HCT116 (cell line): ENCODE data around the gene BICD1. TPM values are rescaled to one million over a fixed set of nuclear protein-coding genes. Genes with fewer than 3 reads are reported as not detected.

ENCODE experiments used
- ATAC-seq: fragments of 200-7000 bp; cut with Tn5 transposase; 2 replicates; pipeline ENCODE4 v1.9.1; 2020; ENCODE audit warnings: mild to moderate bottlenecking, moderate library complexity
- BruUV-seq: library from RNA; stranded (reverse); fragments of 400-500 nt; replicated peaks from 2 replicates; lab custom pipeline; 2021; lab: Mats Ljungman, UMichigan
- CTCF ChIA-PET: fragments of 300-600 bp; sonication (Branson Sonifier 250); formaldehyde crosslinking; loops from one replicate; lab custom pipeline; 2021; ENCODE audit warnings: antibody characterized with exemption; lab: Charles Lee
- POLR2A ChIA-PET: fragments of 300-600, 350-600 bp; sonication (Branson Sonifier 250); formaldehyde crosslinking; loops from one replicate; lab custom pipeline; 2021; ENCODE audit warnings: antibody characterized with exemption; lab: Charles Lee
- RAD21 ChIA-PET, 2 experiments: fragments of 300-600 bp; sonication (Branson Sonifier 250); formaldehyde crosslinking; loops; one replicate each; lab custom pipeline; 2023; ENCODE audit warnings: low total read pairs in 2 of 2; ENCODE audit not compliant: uncharacterized antibody in 2 of 2, unreplicated experiment in 2 of 2, low non-redundant PET in 1 of 2; lab: Charles Lee
- DNase-seq: peaks from one replicate; pipeline ENCODE4 v3.0.0-alpha.2; 2010; ENCODE audit warnings: low read depth, low spot score
- H2AFZ ChIP-seq: fragments of 200-600 bp; shearing (Covaris generic), sonication (generic); 2 replicates; pipeline ENCODE4 v1.6.1; 2017; ENCODE audit warnings: low read depth, mixed run types, mixed read lengths, antibody characterized with exemption, low read length; ENCODE audit not compliant: poor library complexity, severe bottlenecking
- H3K27ac ChIP-seq: 2 replicates; pipeline ENCODE4 v1.5.1; 2012; ENCODE audit warnings: low read depth, low read length
- H3K27me3 ChIP-seq: fragments of 200-600 bp; sonication (generic); 2 replicates; pipeline ENCODE4 v1.6.1; 2016; ENCODE audit warnings: mixed run types, low read length, mixed read lengths; ENCODE audit not compliant: insufficient read depth
- H3K36me3 ChIP-seq, 2 experiments: fragments of 200-500 bp in 1 of 2; fragments of 200-600 bp in 1 of 2; sonication (Bioruptor generic) in 1 of 2; sonication (generic) in 1 of 2; 2 replicates each; pipeline versions ENCODE4 v1.5.1 to v1.6.1; 2014 to 2016; ENCODE audit warnings: low read length in 2 of 2, inconsistent platforms in 1 of 2, mixed read lengths in 1 of 2, mixed run types in 1 of 2; ENCODE audit not compliant: insufficient read depth in 2 of 2, control insufficient read depth in 1 of 2
- H3K4me1 ChIP-seq, 2 experiments: fragments of 200-600 bp in 1 of 2; sonication (generic) in 1 of 2; 2 replicates each; pipeline versions ENCODE4 v1.5.1 to v1.6.1; 2012 to 2017; ENCODE audit warnings: low read length in 2 of 2, inconsistent platforms in 1 of 2, mild to moderate bottlenecking in 1 of 2, mixed read lengths in 1 of 2, mixed run types in 1 of 2, moderate library complexity in 1 of 2; ENCODE audit not compliant: insufficient read depth in 2 of 2, control insufficient read depth in 1 of 2
- H3K4me2 ChIP-seq: fragments of 200-600 bp; sonication (generic); 2 replicates; pipeline ENCODE4 v1.6.1; 2017; ENCODE audit warnings: mixed run types, low read length, mixed read lengths
- H3K4me3 ChIP-seq, 2 experiments: fragments of 200-600 bp in 1 of 2; sonication (generic) in 1 of 2; replicated peaks in 1 of 2; 2 replicates each; pipeline ENCODE4 v1.5.1; 2011 to 2016; ENCODE audit warnings: low read length in 2 of 2, control low read depth in 1 of 2, low read depth in 1 of 2, mild to moderate bottlenecking in 1 of 2, mixed read lengths in 1 of 2, mixed run types in 1 of 2
- H3K79me2 ChIP-seq: fragments of 200-600 bp; sonication (generic); 2 replicates; pipeline ENCODE4 v1.6.1; 2017; ENCODE audit warnings: mild to moderate bottlenecking, mixed run types, low read length, moderate library complexity, mixed read lengths; ENCODE audit not compliant: insufficient read depth
- H3K9ac ChIP-seq: fragments of 200-600 bp; sonication (generic); 2 replicates; pipeline ENCODE4 v1.6.1; 2016; ENCODE audit warnings: low read length, mixed read lengths
- H3K9me2 ChIP-seq: fragments of 200-600 bp; sonication (generic), shearing (Covaris generic); 2 replicates; pipeline ENCODE4 v1.6.1; 2017; ENCODE audit warnings: mixed run types, mild to moderate bottlenecking, moderate library complexity; ENCODE audit not compliant: insufficient read depth
- H3K9me3 ChIP-seq, 2 experiments: fragments of 200-500 bp in 1 of 2; fragments of 200-600 bp in 1 of 2; sonication (Bioruptor generic) in 1 of 2; sonication (generic) in 1 of 2; 2 replicates each; pipeline ENCODE4 v1.6.1; 2014 to 2017; ENCODE audit warnings: low read length in 2 of 2, mixed read lengths in 2 of 2, inconsistent platforms in 1 of 2, low read depth in 1 of 2, mild to moderate bottlenecking in 1 of 2, mixed run types in 1 of 2, moderate library complexity in 1 of 2; ENCODE audit not compliant: control insufficient read depth in 1 of 2, insufficient read depth in 1 of 2
- H4K20me1 ChIP-seq: fragments of 200-600 bp; sonication (generic), shearing (Covaris generic); 2 replicates; pipeline ENCODE4 v1.6.1; 2017; ENCODE audit warnings: mixed run types, mild to moderate bottlenecking, moderate library complexity; ENCODE audit not compliant: insufficient read depth
- CBX3 ChIP-seq: IDR thresholded peaks from 2 replicates; pipeline ENCODE4 v1.6.1; 2012; ENCODE audit warnings: low read depth
- EGR1 ChIP-seq: IDR thresholded peaks from 2 replicates; pipeline ENCODE4 v1.6.1; 2012; ENCODE audit warnings: low read depth
- EZH2 ChIP-seq: fragments of 200-600 bp; sonication (generic); IDR thresholded peaks from 2 replicates; pipeline ENCODE4 v1.6.1; 2017; ENCODE audit warnings: antibody characterized with exemption, mixed run types
- EZH2phosphoT487 ChIP-seq: fragments of 200-600 bp; IDR thresholded peaks from 2 replicates; pipeline ENCODE4 v1.6.1; 2018; ENCODE audit warnings: antibody characterized with exemption, borderline replicate concordance
- FOSL1 ChIP-seq: IDR thresholded peaks from 2 replicates; pipeline ENCODE4 v1.6.1; 2012; ENCODE audit warnings: low read depth
- MAX ChIP-seq: IDR thresholded peaks from 2 replicates; pipeline ENCODE4 v1.6.1; 2012
- RAD21 ChIP-seq: IDR thresholded peaks from 2 replicates; pipeline ENCODE4 v1.6.1; 2012; ENCODE audit warnings: low read depth, mild to moderate bottlenecking
- REST ChIP-seq: IDR thresholded peaks from 2 replicates; pipeline ENCODE4 v1.6.1; 2012; ENCODE audit warnings: low read depth
- SIN3A ChIP-seq: IDR thresholded peaks from 2 replicates; pipeline ENCODE4 v1.6.1; 2012; ENCODE audit warnings: low read depth
- SP1 ChIP-seq: IDR thresholded peaks from 2 replicates; pipeline ENCODE4 v1.6.1; 2012; ENCODE audit warnings: low read depth
- YY1 ChIP-seq: IDR thresholded peaks from 2 replicates; pipeline ENCODE4 v1.6.1; 2011; ENCODE audit warnings: low read length, low read depth, moderate library complexity, mild to moderate bottlenecking; ENCODE audit not compliant: insufficient replicate concordance; ENCODE audit errors: extremely low read depth
- ZBTB33 ChIP-seq: IDR thresholded peaks from 2 replicates; pipeline ENCODE4 v1.6.1; 2011; ENCODE audit warnings: mild to moderate bottlenecking, low read length, moderate library complexity; ENCODE audit not compliant: insufficient replicate concordance; ENCODE audit errors: extremely low read depth
- ZFX ChIP-seq: fragments of 450-650 bp; IDR thresholded peaks from 2 replicates; pipeline ENCODE4 v1.6.1; 2017
- ZNF274 ChIP-seq: fragments of 200-500 bp; sonication (Bioruptor generic); IDR thresholded peaks from 2 replicates; pipeline ENCODE4 v1.6.1; 2014; ENCODE audit warnings: mild to moderate bottlenecking, low read depth, low read length, inconsistent platforms
- intact Hi-C: fragments of 100-400 bp; cut with micrococcal nuclease; formaldehyde crosslinking; loops from 2 replicates; pipeline ENCODE4 v1.10.0; 2022
- total RNA-seq: library from RNA; stranded (reverse); gene quantifications from one replicate; pipeline ENCODE4 v1.2.1, GENCODE V29; 2021; ENCODE audit not compliant: unreplicated experiment
- TF ChIP-seq, protein P1 (sequence below): IDR thresholded peaks from 2 replicates; pipeline ENCODE4 v1.6.1; 2012

Gene BICD1
- total RNA-seq, 1 experiment from 2014 or later: 32.5 TPM

- H3K4me3 ChIP-seq: no peak overlapping the region
- no peak for TF ChIP-seq EZH2phosphoT487
- no peak for TF ChIP-seq REST
- no peak for TF ChIP-seq YY1
- no peak for TF ChIP-seq MAX
- TF ChIP-seq EZH2: no peak
- no peak overlapping the region for H3K9ac ChIP-seq
- H3K36me3 ChIP-seq: no peaks in the 10 kb centered on the region
- H3K9me3 ChIP-seq: no peaks in the 10 kb centered on the region
- no peak overlapping the region for H3K4me2 ChIP-seq
- H3K27me3 ChIP-seq: no peaks in the 10 kb centered on the region
- H3K79me2 ChIP-seq: no peaks in the 10 kb centered on the region
- no peak overlapping the region for H3K27ac ChIP-seq
- no peak overlapping the region for H2AFZ ChIP-seq
- ChIA-PET CTCF (no interaction called here), POLR2A (no interaction called here), RAD21 (no interaction called here)
- DNase-seq: no peak
- H3K9me2 ChIP-seq: no peaks in the 10 kb centered on the region
- no peak for ATAC-seq
- BruUV-seq: no TSS peak
- intact Hi-C loops: no loop called here
- no peaks in the 10 kb centered on the region for H4K20me1 ChIP-seq
- no peaks in the 10 kb centered on the region for H3K4me1 ChIP-seq
Observed at GRCh38 chr12:32080435-32080834, 26.2 kb upstream of the BICD1 start.

- ChIA-PET RAD21 (no interaction called here), POLR2A (no interaction called here), CTCF (no interaction called here)
- BruUV-seq: no TSS peak
- H4K20me1 ChIP-seq: no peaks in the 10 kb centered on the region
- intact Hi-C loops: no loop called here
- no peaks in the 10 kb centered on the region for H3K36me3 ChIP-seq
- H3K9ac ChIP-seq: no peak overlapping the region
- H3K27me3 ChIP-seq: no peaks in the 10 kb centered on the region
- no peaks in the 10 kb centered on the region for H3K9me2 ChIP-seq
- no peak for ATAC-seq
- H3K27ac ChIP-seq: no peak overlapping the region
- no peaks in the 10 kb centered on the region for H3K9me3 ChIP-seq
- H3K4me1 ChIP-seq: no peaks in the 10 kb centered on the region
- H3K79me2 ChIP-seq: no peaks in the 10 kb centered on the region
- no peak overlapping the region for H3K4me2 ChIP-seq
- no peak overlapping the region for H2AFZ ChIP-seq
- H3K4me3 ChIP-seq: no peak overlapping the region
- no peak for DNase-seq
- no peak for TF ChIP-seq RAD21
- TF ChIP-seq ZFX: no peak
- TF ChIP-seq MAX: no peak
- TF ChIP-seq, protein P1, sequence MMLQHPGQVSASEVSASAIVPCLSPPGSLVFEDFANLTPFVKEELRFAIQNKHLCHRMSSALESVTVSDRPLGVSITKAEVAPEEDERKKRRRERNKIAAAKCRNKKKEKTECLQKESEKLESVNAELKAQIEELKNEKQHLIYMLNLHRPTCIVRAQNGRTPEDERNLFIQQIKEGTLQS: no peak
- TF ChIP-seq SIN3A: no peak
- TF ChIP-seq FOSL1: no peak
- TF ChIP-seq CBX3: no peak
- no peak for TF ChIP-seq ZBTB33
- TF ChIP-seq EZH2: no peak
- TF ChIP-seq ZNF274: no peak
- no peak for TF ChIP-seq SP1
- TF ChIP-seq EGR1: no peak
Observed at GRCh38 chr12:32083489-32083888, 23.2 kb upstream of the BICD1 start.
